GM18907 (cell line): ENCODE measurements around the gene DIS3L2.
"Not testable (repeated sequence)": the region's sequence is repeated elsewhere in the genome, so short reads cannot be mapped to it uniquely, and the experiment has no call there.

ENCODE experiments used
- ATAC-seq: cut with Tn5 transposase; IDR thresholded peaks from one replicate; pipeline ENCODE4 v1.9.1; 2021; ENCODE audit warnings: mild to moderate bottlenecking, moderate library complexity; ENCODE audit not compliant: unreplicated experiment

DIS3L2 gene

DNA sequence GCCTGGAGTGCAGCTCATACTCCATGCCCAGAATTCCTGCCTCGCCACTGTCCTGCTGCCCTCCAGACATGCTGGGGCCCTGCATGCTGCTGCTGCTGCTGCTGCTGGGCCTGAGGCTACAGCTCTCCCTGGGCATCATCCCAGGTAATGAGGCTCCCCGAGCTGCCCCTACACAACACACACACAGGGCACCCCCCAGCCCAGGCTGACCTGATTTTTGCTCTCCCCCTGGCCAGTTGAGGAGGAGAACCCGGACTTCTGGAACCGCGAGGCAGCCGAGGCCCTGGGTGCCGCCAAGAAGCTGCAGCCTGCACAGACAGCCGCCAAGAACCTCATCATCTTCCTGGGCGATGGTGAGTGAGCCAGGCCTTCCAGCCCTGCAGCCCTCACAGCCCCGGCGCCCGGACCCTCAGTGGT is 417.2 kb downstream of the DIS3L2 start, which contains the start of gene ALPP:
TSS of gene ALPP (plus strand) at position 17 of the 417 bp plus-strand sequence. CDS start at position 69, 52 bp downstream.
- ATAC-seq, result not testable (repeated sequence)

- not testable (repeated sequence) for ATAC-seq
Measured at GRCh38 chr2:232379610-232380590, 418.4 kb downstream of the DIS3L2 start.

- not testable (repeated sequence) for ATAC-seq
Measured at GRCh38 chr2:232381204-232382031, 419.9 kb downstream of the DIS3L2 start.

- no peak for ATAC-seq
Measured at GRCh38 chr2:232382331-232383225, 421.1 kb downstream of the DIS3L2 start.

GRCh38 chr2:232384466-232384865 is 423.0 kb downstream of the DIS3L2 start:
- no peak for ATAC-seq

- ATAC-seq, result not testable (repeated sequence)
Measured at GRCh38 chr2:232385058-232385457, 423.5 kb downstream of the DIS3L2 start.

GRCh38 chr2:232385660-232386489 is 424.4 kb downstream of the DIS3L2 start:
- ATAC-seq, result no peak

DNA sequence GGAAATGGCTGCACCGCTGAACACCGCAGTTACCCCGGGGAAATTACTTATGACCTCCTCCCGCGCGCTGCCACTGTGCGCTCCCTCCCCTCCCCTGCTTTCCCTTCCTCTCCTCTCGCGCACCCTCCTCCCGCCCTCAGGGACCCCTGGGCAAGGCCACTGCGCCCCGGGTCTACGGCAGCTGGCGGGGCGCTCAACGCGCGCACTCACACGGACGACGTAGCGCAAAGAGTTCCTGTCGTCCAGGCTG is 424.9 kb downstream of the DIS3L2 start:
- no peak for ATAC-seq
